Stimulated activated CD8-positive, alpha-beta memory T cell treated with anti-CD3 and anti-CD28 coated beads, Interleukin-12 subunit alpha, Interleukin-12 subunit beta, amount 100 ng/mL, for 24 hours (primary cell): ENCODE data around the gene ZFYVE28.

ENCODE experiments used
- DNase-seq: peaks from one replicate; pipeline ENCODE4 v3.0.0-alpha.2; 2020; ENCODE audit errors: extremely low read depth

Gene ZFYVE28

DNA sequence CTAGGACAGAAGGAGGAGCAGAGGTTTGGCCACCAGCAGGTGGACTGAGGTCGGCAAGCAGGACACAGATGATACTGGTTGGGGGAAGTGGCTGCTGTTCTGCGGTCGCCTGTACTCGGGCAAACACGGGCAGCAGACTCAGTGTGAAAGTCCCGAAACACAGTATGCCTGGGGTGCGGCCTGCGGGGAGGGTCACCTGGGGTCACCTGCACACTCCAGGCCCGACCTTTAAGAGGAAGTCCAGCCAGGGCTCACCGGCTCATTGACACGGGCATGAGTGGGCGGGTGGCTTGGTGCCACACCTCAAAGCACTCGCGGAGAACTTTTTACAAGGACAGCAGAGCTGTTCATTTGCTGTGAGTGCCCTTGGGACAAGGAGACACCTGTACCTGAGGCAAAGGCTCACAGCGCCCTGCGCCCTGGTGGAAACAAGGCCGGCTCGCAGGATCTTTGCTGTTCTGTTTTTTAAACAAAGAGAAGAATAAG is 85.0 kb downstream of the ZFYVE28 start:
- DNase-seq, result no peak

DNA sequence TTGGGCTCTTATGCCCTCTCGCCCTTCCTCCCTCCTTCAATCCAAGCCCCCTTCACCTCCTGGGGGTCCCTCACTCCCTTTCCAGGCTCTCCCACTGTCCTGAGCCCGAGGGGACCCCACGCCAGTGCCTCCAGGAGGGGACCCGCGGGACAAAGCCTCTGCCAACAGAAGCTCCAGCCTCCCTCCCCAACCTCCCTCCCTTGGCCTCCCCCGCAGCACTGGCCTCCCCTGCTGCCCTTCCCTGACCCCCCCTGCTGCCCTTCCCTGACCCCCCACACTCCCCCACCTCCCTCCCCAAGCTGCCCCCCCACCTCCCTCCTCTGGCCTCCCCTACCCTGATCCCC is 85.5 kb downstream of the ZFYVE28 start:
- no peak for DNase-seq

DNA sequence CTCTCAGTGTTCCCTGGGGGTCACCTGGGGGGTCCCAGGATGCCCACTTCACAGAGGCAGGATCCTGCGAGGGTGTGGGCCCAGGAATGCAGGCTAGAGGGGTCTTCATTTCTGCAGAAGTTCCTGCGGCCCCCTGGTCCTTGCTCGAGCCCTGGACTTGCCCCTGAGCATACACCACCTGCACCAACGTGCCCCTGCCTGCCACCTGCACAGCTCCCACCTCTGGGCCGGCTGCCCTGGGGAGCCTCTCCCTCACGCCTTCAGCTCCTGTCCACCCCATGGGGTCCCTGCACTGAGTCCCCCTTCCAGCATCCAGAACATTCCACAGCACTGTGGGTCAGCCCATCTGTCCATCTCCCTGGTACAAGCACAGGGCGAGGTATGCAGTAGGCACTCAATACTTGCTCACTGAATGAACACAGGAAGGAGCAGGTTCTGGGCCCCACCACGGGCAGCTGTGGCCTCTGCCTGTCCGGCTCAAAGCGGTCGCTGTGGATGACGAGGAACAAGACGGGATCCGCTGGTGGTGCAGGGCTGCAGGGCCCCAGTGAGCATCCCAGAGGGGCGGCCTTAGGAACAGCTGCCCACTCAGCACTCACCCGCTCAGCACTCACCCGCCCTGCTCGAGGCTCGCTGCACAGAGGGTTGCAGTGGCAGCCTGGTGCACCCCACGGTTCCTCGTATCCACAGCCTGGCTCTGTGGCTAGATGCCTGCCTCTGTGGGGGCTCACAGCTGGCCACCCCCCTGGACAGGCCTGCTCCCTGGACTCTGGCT is 86.1 kb downstream of the ZFYVE28 start:
- no peak for DNase-seq

DNA sequence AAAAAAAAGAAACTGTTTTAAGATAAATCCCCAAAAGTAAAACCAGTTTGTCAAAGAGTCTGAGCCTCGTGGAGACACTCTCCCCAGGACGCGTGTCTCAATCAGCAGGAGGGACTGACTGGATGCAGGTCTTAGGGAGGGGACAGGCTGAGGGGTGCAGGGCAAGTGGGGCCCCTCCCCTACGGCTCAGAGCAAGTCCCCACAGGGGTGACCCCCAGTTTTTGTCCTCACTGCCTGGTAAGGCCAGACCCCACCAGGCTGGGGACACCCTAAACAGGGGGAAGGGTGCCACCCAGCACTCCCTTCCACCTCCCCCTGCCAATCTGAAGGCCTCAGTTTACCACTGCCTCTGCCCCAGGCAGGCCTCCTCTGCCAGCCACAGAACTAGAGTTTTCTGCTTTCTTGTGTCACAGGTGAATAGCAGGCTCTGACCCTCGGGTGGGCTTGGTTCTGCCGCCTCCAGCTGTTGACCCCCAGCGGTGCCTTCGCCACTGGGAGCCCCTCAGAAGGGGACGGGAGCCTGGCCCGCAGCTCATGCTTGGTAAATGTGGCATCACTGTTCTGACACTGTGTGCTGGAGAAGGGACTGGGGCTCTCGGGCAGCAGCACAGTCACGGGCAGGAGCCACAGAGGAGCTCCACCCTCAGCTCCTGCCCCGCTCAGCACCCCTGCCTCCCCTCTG is 86.8 kb downstream of the ZFYVE28 start:
- DNase-seq, result no peak

DNA sequence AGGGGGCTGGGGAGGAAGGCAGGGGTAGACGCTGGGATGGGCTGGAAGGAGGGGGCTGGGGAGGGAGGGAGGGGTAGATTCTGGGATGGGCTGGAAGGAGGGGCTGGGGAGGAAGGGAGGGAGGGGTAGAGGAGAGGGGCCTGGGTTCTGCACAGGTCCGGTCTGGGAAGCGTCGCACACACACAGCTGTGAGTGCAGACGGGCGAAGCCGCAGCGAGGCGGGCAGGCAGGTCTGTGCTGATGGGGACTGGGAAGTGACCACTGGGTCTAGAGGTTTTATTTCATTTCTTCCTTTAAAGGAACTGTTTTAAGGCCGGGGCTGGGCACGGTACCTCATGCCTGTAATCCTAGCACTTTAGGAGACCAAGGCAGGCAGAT is 87.4 kb downstream of the ZFYVE28 start:
- DNase-seq, result no peak

DNA sequence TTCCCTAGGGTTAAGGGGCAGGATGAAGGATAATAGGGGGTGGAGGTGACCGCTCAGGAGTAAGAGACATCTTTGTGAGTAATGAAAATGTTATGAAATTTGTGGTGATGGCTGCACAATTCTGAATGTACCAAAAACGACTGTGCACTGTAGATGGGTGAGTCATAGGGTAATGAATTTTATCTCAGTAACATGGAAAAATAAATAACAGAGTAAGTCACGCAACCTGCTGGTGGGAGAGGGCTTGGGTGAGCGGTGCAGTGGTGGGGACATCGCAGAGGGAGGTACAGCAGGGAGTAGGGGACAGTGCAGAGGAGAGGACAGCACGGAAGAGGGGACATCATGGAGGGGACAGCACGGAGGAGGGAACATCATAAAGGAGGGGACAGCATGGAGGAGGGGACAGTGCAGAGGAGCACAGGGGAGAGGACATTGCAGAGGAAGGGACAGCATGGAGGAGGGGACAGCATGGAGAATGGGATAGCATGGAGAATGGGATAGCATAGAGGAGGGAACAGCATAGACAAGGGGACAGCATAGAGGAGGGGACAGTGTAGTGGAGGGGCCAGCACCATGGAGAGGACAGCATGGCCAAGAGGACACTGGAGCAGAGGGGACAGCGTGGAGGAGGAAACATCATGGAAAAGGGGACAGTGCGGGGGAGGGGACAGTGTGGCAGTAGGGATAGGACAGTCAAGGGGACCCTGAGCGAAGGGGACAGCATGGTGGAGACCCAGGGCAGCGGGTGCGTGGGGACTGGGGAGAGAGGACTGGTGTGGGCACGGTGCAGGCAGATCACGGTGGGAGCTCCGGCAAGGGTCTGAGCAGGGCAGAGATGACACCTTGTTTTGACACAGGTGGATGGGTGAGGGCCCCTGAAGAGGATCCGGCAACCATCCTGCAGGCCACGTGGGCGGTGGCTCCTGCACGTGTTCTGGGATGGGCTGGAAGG is 88.1 kb downstream of the ZFYVE28 start:
- DNase-seq, result no peak

DNA sequence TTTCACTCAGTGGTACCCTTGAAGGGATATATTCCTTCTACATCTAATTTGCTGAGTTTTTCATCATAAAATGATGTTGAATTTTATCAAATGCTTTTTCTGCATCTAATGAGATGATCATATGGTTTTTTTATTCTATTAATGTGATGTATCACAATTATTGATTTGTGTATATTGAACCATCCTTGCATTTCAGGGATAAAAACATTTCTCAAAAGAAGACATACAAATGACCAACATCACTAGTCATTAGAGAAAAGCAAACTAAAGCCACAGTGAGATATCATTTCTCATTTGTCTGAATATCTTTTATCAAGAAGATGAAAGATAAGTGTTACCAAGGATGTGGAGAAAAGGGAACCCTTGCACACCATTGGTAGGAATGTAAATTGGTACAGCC is 90.9 kb downstream of the ZFYVE28 start:
- DNase-seq, result no peak

DNA sequence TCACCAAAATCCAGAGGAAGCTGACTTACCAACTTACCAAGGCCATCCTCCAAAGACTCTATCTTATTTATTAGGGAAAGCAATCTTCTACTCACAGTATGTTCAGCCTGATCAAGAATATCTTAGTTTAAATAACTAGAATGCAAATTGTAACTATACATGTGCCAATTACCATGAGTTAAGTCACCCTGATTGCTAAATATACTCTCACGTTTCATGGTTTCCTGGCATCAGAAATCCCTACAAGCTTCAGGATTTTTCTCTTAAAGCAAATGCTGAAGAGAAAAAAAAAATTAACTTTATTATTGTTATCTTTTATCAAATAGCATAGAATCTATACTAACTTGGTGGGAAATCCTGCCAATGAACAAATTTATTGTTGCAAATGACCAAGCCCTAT is 93.6 kb downstream of the ZFYVE28 start:
- no peak for DNase-seq

DNA sequence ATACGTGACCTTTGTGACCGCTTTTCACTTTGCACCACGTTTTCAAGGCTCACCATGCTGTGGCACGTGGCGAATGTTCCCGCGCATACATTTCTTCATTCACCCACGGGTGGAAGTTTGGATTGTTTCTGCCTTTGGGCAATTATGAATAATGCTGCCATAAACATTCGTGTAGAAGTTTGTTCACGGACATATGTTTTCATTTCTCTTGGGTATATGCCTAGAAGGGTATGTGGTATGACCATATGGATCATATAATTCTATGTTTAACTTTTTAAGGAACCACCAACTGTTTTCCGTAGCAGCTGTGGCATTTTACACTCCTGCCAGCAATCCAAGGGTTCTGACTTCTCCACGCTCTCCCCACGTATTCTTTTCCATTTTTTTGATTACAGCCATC is 95.6 kb downstream of the ZFYVE28 start:
- DNase-seq, result no peak

DNA sequence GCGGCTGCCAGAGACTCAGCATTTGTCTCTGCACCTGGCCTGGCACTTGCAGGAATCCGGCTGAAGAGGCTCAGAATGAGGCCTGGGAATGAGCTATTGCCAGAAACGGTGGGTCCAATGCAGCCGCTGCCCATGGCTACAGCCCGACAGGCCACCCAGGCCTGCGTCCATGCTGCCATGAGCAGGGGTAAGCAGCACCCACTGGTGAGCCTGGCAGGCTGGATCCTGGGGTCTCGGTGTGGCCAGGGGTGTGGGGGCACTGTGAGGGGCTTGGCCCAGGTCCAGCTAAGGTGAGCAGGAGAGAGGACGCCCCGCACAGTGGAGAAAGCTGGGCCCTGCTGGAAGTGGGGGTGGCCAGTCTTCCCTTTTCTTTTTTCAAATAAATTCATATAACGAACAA is 96.2 kb downstream of the ZFYVE28 start:
- no peak for DNase-seq

DNA sequence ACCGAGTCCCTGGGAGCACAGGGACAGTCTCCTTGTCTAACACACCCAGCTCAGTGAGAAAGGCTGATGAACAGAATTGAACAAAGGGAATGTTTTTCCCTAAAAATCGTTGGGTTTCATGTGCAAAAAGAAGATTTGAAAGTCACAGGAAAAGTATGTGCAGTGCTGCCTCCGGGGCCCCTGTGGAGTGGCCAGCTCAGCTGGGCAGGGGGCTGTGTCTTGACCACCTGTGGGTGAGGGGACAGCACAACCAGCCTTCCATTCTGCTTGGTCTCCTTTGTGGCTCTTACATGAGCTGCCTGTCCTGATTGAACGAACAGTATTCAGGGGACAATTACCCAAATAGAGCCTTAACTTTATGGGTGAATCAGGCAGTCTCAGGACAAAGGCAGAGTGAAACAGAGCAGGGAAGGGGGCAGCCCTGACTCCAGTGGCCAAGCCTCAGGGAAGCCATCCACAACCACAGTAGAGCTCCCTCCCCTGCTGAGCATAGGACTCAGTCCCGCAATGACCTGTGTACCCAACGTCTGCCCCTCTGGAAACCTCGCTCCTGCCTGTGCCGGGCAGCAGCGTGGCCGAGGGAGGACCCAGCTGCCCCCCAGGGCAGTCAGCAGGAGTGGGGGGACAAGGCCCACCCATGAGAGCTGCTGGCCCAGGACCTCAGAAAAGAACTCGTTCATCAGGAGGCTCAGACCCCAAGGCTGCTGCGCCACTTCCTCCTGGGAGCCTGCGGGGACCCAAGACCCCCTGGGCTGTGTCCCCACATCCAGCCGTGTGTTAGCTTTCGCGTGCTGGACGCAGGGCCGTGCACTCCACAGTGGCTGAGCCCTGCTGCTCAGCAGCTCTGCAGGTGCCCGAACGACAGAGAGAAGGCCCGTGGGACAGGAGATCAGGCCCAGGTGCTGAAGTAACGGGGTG is 96.9 kb downstream of the ZFYVE28 start:
- no peak for DNase-seq

DNA sequence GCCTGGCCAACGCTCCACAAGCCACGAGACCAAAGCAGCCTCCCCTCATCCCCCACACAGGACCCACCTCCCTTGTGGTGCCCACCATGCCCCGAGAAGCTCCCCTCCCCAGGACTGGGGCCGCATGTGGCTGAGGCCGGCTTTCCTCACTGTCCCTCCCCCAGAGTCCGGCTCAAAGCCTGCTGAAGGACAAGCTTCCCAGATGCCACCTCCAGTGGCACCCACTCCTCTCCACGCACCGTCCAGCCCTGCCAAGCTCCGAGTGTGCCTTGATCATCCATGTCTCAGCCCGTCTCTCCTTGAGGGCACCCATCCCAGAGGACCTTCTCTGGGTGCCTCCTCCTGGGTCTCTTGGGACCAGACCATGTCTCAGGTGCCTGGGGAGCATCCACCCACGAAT is 97.7 kb downstream of the ZFYVE28 start:
- DNase-seq, result no peak

DNA sequence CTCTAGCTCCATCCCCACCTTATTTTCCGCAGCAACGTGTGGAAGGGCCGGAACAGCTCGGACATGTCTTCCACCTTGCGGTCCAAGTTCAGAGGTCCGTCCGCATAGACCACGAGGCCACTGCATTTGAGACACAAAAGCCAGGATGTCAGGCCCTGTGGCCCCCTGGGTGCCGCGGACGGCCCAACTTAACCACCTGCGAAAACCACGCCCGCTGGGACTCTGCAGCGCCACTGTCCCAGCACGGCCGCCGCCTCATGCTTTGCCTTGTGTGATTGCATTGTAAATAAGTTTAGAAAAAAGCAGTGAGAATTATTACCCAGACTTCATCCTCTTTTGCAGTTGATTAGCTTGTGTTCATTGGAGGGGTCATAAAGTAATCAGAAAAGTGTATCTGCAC is 98.3 kb downstream of the ZFYVE28 start:
- DNase-seq, result no peak

DNA sequence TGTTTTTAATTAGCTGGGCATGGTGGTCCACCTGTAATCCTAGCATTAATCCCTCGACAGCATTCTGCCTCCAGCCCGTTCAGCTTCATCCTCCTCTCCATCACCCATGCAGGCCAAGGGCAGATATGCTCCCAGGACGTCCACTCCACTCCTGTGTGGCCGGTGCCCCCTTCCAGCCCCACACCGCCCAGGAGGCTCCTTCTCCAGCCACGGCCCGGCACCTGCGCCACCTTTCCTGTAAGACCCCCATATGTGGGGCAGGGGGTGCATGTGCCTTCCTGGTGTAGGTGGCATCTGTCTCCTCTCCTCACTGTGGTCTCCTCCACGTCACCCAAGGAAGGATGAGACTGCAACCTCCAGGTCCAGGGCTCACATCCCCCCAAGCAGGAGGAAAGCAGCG is 99.6 kb downstream of the ZFYVE28 start:
- no peak for DNase-seq

DNA sequence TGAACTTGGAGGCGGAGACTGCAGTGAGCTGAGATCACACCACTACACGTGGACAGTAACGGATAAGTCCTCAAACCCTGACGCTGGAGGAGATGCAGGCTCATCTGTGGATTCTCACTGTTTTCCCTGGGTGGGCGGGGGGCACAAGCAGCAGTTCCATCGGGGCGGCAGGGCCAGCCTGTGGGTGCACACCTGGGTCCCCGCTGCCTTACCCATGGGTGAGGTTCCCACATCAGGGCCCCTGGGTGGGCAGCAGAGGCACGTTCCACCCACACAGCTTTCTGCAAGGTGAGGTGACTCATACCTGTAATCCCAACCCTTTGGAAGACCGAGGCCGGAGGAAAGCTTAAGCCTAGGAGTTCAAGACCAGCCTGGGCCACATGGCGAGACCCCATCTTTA is 100.0 kb downstream of the ZFYVE28 start:
- DNase-seq, result no peak

DNA sequence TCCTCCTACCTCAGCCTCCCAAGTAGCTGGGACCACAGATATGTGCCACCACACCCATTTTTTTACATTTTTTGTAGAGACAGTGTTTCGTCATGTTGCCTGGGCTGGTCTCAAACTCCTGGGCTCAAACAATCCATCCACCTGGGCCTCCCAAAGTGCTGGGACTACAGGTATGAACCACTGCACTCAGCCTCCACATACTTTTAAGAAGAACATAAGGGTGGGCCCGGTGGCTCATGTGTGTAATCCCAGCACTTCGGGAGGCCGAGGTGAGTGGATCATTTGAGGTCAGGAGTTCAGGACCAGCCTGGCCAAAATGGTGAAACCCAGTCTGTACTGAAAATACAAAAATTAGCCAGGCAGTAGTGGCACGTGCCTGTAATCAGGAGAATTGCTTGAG is 105.1 kb downstream of the ZFYVE28 start:
- DNase-seq, result no peak

DNA sequence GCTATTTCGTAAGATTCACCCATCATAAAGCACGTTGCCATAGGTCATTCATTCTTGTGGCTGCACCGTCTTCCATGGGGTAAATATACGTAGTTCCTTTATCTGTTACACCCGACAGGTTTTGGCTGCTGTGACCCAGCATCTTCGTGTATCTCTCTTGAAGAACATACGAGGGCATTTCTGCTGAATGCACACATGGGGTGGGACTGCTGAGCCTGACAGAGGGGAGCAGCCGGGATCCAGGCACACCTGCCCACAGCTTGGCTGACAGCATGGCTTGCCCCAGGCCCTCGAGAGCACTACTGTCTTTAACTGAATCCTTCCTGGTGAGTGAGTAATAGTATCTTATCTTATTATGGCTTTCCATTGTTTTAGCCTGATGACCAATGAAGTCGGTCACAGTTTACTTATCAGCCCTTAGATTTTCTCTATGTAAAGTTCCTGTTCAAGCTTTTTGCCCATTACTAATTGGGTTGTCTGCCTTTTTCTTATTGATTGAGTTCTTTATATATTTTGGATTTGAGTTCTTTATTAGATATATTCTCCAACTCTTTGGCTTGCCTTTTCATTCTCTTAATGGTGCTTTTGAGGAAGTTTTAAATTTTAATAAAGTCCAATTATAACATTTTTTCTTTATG is 111.6 kb downstream of the ZFYVE28 start:
- no peak for DNase-seq

DNA sequence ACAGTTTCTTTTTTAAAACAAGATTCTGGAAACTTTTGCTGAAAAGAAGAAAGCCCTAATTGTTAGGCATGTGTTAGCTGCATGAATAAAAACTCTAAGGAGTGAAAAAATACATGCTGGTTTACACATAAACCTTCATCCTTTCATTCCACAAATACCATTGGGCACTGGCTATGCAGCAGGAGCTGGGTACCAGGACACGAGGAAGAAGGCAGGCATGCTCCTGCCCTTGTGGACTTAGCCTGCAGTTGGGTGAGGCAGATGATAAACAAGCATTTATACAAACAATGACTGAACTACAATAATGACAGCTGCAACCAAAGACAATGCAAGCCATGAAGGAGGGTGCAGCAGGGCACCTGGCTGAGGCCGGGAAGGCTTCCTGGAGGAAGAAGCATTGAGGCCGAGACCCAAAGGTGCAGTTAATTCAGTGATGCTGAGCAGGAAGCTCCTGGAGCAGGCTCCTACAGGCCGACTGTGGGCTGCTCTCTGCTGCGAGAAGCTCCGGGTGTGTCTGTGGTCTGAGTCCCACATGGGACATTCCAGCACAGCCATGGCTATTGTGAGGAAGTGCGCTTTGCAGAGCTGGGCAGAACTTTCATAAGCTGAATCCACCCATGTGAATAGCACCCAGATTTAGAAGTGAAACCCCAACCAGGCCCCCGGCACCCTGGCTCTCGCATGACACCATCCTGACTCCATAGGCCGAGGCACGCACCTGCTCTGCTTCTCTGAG is 112.5 kb downstream of the ZFYVE28 start:
- no peak for DNase-seq

DNA sequence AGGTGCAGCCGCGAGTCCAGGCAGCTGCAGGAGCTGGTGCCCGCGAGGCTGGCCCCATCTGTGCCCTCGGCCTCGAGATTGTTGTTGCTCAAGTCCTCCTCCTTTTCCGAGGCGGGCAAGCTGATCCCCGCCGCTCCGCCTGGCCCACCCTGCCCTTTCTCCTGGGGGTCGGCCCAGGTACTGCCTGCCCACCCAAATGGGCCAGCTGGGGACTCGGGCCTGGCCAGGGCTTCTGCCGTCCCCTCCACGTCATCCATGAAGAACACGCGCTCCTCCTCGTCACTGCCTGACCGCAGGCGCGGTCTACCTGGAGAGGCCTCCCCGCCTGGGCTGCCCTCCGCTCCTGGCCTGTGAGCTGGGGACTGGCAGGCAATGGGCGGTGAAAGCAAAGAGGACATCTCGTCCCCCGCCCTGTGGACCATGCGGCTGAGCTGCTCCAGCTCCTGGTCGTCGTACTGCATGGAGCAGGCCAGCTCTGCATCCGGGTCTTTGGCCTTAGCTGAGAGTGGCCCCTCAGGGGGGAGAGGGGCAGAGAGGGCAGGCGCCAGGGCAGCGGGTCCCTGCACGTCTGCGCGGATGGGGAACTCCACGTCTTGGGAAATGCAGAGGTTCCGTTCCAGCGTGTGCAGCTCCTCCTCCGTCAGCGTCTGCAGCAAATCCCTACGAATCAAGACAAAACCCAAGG is 113.4 kb downstream of the ZFYVE28 start:
- DNase-seq, result no peak
